SJSA1 (cell line): ENCODE data around the gene SRF. TPM values are rescaled to one million over a fixed set of nuclear protein-coding genes. Genes with fewer than 3 reads are reported as not detected.

Source experiments
- DNase-seq, 2 experiments: peaks; one replicate each; pipeline ENCODE4 v3.0.0-alpha.2; 2015 to 2020; ENCODE audit warnings: low spot score in 2 of 2, low read depth in 1 of 2
- H3K27ac ChIP-seq: fragments of 250-450 bp; sonication (Bioruptor Pico); 2 replicates; pipeline ENCODE4 v1.5.1; 2020; ENCODE audit warnings: mild to moderate bottlenecking, moderate library complexity
- H3K27me3 ChIP-seq: fragments of 250-450 bp; sonication (Bioruptor Pico); replicated peaks from 2 replicates; pipeline ENCODE4 v1.5.1; 2020; ENCODE audit warnings: mild to moderate bottlenecking, moderate library complexity
- H3K36me3 ChIP-seq: fragments of 250-450 bp; sonication (Bioruptor Pico); 2 replicates; pipeline ENCODE4 v1.5.1; 2020; ENCODE audit warnings: mild to moderate bottlenecking
- H3K4me1 ChIP-seq: fragments of 250-450 bp; sonication (Bioruptor Pico); replicated peaks from 2 replicates; pipeline ENCODE4 v1.6.1; 2021; ENCODE audit warnings: mild to moderate bottlenecking
- H3K4me3 ChIP-seq: fragments of 250-450 bp; sonication (Bioruptor Pico); 2 replicates; pipeline ENCODE4 v1.5.1; 2020; ENCODE audit warnings: mild to moderate bottlenecking
- H3K9me3 ChIP-seq: fragments of 250-450 bp; sonication (Bioruptor Pico); replicated peaks from 2 replicates; pipeline ENCODE4 v1.5.1; 2020; ENCODE audit warnings: mild to moderate bottlenecking
- total RNA-seq: library from RNA; depleted of rRNA; stranded (reverse); fragments of >200 nt; shearing (Covaris generic); gene quantifications from 2 replicates; pipeline ENCODE4 v1.2.3, GENCODE V29; 2014

The SRF gene
- total RNA-seq, 1 experiment from 2014 or later = 47.8 TPM

GRCh38 chr6:43171707-43172103 lies 636 bp downstream of the SRF start:
- peaks cover 31% of the 10 kb centered on the region for H3K4me1 ChIP-seq
- no peaks in the 10 kb centered on the region for H3K9me3 ChIP-seq
- H3K36me3 ChIP-seq = peaks cover 39% of the 10 kb centered on the region
- peak in 1 of 2 experiments; percentile 29 for DNase-seq
- H3K4me3 ChIP-seq = peak overlapping the region; percentile 96
- peak overlapping the region; percentile 62 for H3K27ac ChIP-seq
- no peaks in the 10 kb centered on the region for H3K27me3 ChIP-seq

DNA sequence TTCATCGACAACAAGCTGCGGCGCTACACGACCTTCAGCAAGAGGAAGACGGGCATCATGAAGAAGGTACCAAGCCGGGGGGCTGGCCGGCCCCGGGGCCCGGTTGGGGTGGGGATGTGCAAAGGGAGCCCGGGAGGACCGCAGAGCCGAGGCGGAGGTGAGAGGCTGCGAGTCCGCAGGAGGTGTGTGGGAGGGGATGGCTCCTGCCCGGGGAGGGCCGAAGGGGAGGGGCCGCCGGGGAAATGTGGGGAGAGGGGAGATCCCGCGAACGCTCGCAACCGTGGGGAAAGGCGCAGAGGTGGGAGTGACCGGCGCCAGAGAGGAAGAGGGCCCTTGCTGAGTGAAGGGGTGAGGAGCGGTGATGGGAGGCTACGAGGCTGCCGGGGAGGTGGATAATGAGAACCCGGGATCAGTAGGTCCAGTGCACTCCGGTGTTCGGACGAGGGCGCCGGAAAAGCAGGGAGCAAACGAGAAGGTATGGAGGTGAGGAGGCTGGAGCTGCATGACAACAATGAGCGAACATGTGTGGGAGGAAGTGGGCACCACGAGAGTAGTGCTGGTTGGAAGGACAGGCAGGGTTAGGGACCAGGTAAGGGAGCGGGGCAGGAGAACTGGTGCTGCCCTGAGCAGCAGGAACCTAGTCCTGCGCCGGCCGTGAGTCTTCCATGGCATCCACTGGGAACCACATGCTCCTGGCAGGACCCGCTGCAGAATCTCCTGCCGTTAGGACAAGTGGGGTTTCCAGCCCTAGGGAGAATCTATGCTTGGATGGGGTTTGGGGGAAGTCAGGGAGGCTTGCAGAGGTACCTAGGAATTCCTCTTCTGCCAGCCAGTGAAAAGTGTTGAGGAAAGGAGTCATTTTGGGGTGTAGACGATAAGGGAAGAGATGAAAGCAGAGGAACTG lies 1.3 kb downstream of the SRF start:
- Histone ChIP-seq H3K9me3 (no peaks in the 10 kb centered on the region), H3K4me3 (peak overlapping the region; percentile 96), H3K4me1 (peaks cover 31% of the 10 kb centered on the region), H3K36me3 (peaks cover 45% of the 10 kb centered on the region), H3K27me3 (no peaks in the 10 kb centered on the region), H3K27ac (peak overlapping the region; percentile 62)
- DNase-seq = peak in 1 of 2 experiments; percentile 38

GRCh38 chr6:43173591-43174262 lies 2.7 kb downstream of the SRF start:
- Histone ChIP-seq H3K27me3 (no peaks in the 10 kb centered on the region), H3K27ac (peak overlapping the region; percentile 56), H3K4me1 (peaks cover 31% of the 10 kb centered on the region), H3K36me3 (peaks cover 59% of the 10 kb centered on the region), H3K9me3 (no peaks in the 10 kb centered on the region), H3K4me3 (peak overlapping the region; percentile 96)
- DNase-seq = peak in 1 of 2 experiments; percentile 18

GRCh38 chr6:43174263-43175112 lies 3.4 kb downstream of the SRF start:
- Histone ChIP-seq H3K9me3 (no peaks in the 10 kb centered on the region), H3K4me1 (peaks cover 31% of the 10 kb centered on the region), H3K27me3 (no peaks in the 10 kb centered on the region), H3K4me3 (peak overlapping the region; percentile 96), H3K27ac (peak overlapping the region; percentile 56), H3K36me3 (peaks cover 67% of the 10 kb centered on the region)
- peak; percentile 99 to 100 for DNase-seq

- H3K9me3 ChIP-seq = no peaks in the 10 kb centered on the region
- DNase-seq = no peak
- no peaks in the 10 kb centered on the region for H3K27me3 ChIP-seq
- peaks cover 73% of the 10 kb centered on the region for H3K36me3 ChIP-seq
- no peak overlapping the region for H3K4me3 ChIP-seq
- H3K27ac ChIP-seq = no peak overlapping the region
- H3K4me1 ChIP-seq = peaks cover 26% of the 10 kb centered on the region
These were observed 4.8 kb downstream of the SRF start for GRCh38 chr6:43175676-43176422.

DNA sequence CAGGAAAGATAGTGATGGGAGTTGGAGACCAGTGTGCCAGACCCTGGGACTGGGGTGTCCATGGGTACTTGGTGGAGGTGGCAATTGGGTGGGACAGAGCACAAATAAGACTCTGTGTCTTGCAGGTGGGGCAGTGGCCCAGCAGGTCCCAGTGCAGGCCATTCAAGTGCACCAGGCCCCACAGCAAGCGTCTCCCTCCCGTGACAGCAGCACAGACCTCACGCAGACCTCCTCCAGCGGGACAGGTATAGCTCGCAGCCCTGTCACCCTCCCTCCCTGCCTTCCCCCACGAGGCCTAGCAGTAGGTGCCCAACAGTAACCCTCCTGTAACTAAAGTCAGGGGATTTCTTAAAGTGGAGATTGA lies 5.3 kb downstream of the SRF start:
- Histone ChIP-seq H3K4me3 (no peak overlapping the region), H3K27me3 (no peaks in the 10 kb centered on the region), H3K4me1 (peaks cover 26% of the 10 kb centered on the region), H3K27ac (no peak overlapping the region), H3K36me3 (peaks cover 77% of the 10 kb centered on the region), H3K9me3 (no peaks in the 10 kb centered on the region)
- no peak for DNase-seq

DNA sequence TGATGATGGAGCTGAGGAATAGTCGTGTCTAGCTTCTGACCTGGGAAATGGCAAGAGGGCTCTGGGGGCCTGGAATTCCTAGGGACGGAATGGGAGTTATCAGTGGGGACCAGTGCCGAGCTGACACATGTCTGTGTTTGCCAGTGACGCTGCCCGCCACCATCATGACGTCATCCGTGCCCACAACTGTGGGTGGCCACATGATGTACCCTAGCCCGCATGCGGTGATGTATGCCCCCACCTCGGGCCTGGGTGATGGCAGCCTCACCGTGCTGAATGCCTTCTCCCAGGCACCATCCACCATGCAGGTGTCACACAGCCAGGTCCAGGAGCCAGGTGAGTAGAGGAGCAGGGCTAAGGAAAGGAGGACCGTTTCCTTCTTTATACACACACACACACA lies 7.1 kb downstream of the SRF start:
- H3K4me1 ChIP-seq = peaks cover 32% of the 10 kb centered on the region
- H3K36me3 ChIP-seq = peaks cover 81% of the 10 kb centered on the region
- no peak overlapping the region for H3K27ac ChIP-seq
- no peaks in the 10 kb centered on the region for H3K27me3 ChIP-seq
- no peaks in the 10 kb centered on the region for H3K9me3 ChIP-seq
- H3K4me3 ChIP-seq = no peak overlapping the region
- no peak for DNase-seq

GRCh38 chr6:43178951-43179830 lies 8.1 kb downstream of the SRF start:
- no peaks in the 10 kb centered on the region for H3K27me3 ChIP-seq
- H3K4me1 ChIP-seq = peaks cover 26% of the 10 kb centered on the region
- no peak overlapping the region for H3K27ac ChIP-seq
- DNase-seq = no peak
- no peak overlapping the region for H3K4me3 ChIP-seq
- peaks cover 81% of the 10 kb centered on the region for H3K36me3 ChIP-seq
- H3K9me3 ChIP-seq = no peaks in the 10 kb centered on the region

- DNase-seq = no peak
- H3K27me3 ChIP-seq = no peaks in the 10 kb centered on the region
- no peak overlapping the region for H3K4me3 ChIP-seq
- H3K4me1 ChIP-seq = peaks cover 19% of the 10 kb centered on the region
- H3K27ac ChIP-seq = no peak overlapping the region
- H3K9me3 ChIP-seq = no peaks in the 10 kb centered on the region
- H3K36me3 ChIP-seq = peaks cover 84% of the 10 kb centered on the region
These were observed 9.0 kb downstream of the SRF start for GRCh38 chr6:43180058-43180457.

DNA sequence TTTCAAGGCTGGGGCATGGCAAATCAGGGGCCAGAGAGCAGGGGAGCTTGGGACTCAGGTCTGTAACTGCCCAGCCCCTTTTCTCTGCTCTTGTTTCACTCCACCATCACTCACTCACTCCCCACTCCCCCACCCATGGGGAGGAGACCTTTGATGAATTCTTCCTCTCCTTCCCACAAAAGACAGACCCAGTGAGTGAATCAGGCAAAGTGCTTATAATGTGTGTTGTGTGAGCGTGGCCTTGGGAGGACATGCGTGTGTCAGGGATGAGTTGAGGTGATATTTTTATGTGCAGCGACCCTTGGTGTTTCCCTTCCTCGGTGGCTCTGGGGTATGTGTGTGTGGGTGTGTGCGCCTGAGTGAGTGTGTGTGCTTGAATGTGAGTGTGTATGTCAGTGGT lies 9.9 kb downstream of the SRF start:
- no peak overlapping the region for H3K4me3 ChIP-seq
- H3K36me3 ChIP-seq = peaks cover 83% of the 10 kb centered on the region
- no peak for DNase-seq

GRCh38 chr6:43181621-43181941 lies 10.5 kb downstream of the SRF start:
- H3K36me3 ChIP-seq = peaks cover 83% of the 10 kb centered on the region
- DNase-seq = no peak
- no peaks in the 10 kb centered on the region for H3K27me3 ChIP-seq
- H3K4me3 ChIP-seq = peak overlapping the region; percentile 58
- H3K9me3 ChIP-seq = no peaks in the 10 kb centered on the region
- H3K27ac ChIP-seq = peak overlapping the region; percentile 34
- peaks cover 16% of the 10 kb centered on the region for H3K4me1 ChIP-seq

More for the DNA sequence above, 9.9 kb downstream of the SRF start:
- H3K4me1 ChIP-seq = peaks cover 16% of the 10 kb centered on the region
- H3K9me3 ChIP-seq = no peaks in the 10 kb centered on the region
- H3K27ac ChIP-seq = no peak overlapping the region
- H3K27me3 ChIP-seq = no peaks in the 10 kb centered on the region
